Measurements from ENCODE around the gene CNTNAP2. TPM values are rescaled to one million over a fixed set of nuclear protein-coding genes. Genes with fewer than 3 reads are reported as not detected.
A peak's percentile ranks its signal among the peaks of the same experiment; 100 is the strongest.

Gene CNTNAP2
- total and polyA plus RNA-seq, 2 of the 13 experiments (the other 11 are each of a cell fraction or from before 2014, with no cell fraction given) = 0.40 to 0.42 TPM

DNA sequence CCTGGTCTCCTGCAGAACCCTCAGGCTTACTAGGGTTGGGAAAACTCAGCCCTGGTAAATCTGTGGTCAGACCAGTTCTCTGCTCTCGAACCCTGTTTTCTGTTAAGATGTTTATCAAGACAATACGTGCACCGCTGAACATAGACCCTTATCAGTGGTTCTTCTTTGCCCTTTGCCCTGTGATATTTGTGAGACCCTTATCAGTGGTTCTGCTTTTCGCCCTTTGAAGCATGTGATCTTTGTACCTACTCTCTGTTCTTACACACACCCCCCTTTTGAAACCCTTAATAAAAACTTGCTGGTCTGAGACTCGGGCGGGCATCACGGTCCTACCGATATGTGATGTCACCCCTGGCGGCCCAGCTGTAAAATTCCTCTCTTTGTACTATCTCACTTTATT lies 2346.2 kb downstream of the CNTNAP2 start (continued):
- peak; percentile 87 for TF ChIP-seq ZNF142 (CRISPR knock-in tag; IDR thresholded peaks at IDR 0.05)
- TF ChIP-seq DPF2 (CRISPR knock-in tag; IDR thresholded peaks at IDR 0.05; ENCODE audit: borderline replicate concordance, low read depth) = peak; percentile 36; the same call in 1 of the 2 replicates
- TF ChIP-seq ZBTB7B (CRISPR knock-in tag; IDR thresholded peaks at IDR 0.05) = peak; percentile 69
- 0 out of 2 replicates have a peak, but pooled peaks have one; percentile 24 for TF ChIP-seq ZMYM2 (CRISPR knock-in tag; IDR thresholded peaks at IDR 0.05)
- TF ChIP-seq ZBTB38 (CRISPR knock-in tag; IDR thresholded peaks at IDR 0.05) = 0 out of 2 replicates have a peak, but pooled peaks have one; percentile 25
- peak; percentile 48; the same call in 1 of the 2 replicates for TF ChIP-seq ZNF281 (CRISPR knock-in tag; IDR thresholded peaks at IDR 0.05; ENCODE audit: borderline replicate concordance)
- TF ChIP-seq NR2F6 (IDR thresholded peaks at IDR 0.05) = peak; percentile 80
- peak; percentile 81 for TF ChIP-seq NR2F6 (CRISPR knock-in tag; IDR thresholded peaks at IDR 0.05)
- TF ChIP-seq RARA (CRISPR knock-in tag; IDR thresholded peaks at IDR 0.05) = 0 out of 2 replicates have a peak, but pooled peaks have one; percentile 29
- peak; percentile 60; the same call in 1 of the 2 replicates for TF ChIP-seq GFI1 (CRISPR knock-in tag; IDR thresholded peaks at IDR 0.05; ENCODE audit: borderline replicate concordance)
- peak; percentile 18 for TF ChIP-seq CTCF (CRISPR knock-in tag; IDR thresholded peaks at IDR 0.05)
- TF ChIP-seq PPARG (CRISPR knock-in tag; conservative IDR thresholded peaks at IDR 0.05) = 0 out of 2 replicates have a peak, but pooled peaks have one; percentile 53
- TF ChIP-seq RXRB (CRISPR knock-in tag; IDR thresholded peaks at IDR 0.05; ENCODE audit: borderline replicate concordance) = peak; percentile 37; the same call in 1 of the 2 replicates
- peak; percentile 53; the same call in 1 of the 2 replicates for TF ChIP-seq TRIM24 (CRISPR knock-in tag; IDR thresholded peaks at IDR 0.05)
- peak; percentile 28; the same call in 1 of the 2 replicates for TF ChIP-seq TBX2 (CRISPR knock-in tag; IDR thresholded peaks at IDR 0.05; ENCODE audit: borderline replicate concordance)
- peak; percentile 73 for TF ChIP-seq HNF4G (IDR thresholded peaks at IDR 0.05; ENCODE audit: borderline replicate concordance, low read depth, low read length)
- peak; percentile 83; the same call in 1 of the 2 replicates for TF ChIP-seq HNF4G (CRISPR knock-in tag; IDR thresholded peaks at IDR 0.05; ENCODE audit: borderline replicate concordance, low read depth)
- TF ChIP-seq TARDBP (CRISPR knock-in tag; IDR thresholded peaks at IDR 0.05) = peak; percentile 43; the same call in 1 of the 2 replicates
- TF ChIP-seq, protein P1, sequence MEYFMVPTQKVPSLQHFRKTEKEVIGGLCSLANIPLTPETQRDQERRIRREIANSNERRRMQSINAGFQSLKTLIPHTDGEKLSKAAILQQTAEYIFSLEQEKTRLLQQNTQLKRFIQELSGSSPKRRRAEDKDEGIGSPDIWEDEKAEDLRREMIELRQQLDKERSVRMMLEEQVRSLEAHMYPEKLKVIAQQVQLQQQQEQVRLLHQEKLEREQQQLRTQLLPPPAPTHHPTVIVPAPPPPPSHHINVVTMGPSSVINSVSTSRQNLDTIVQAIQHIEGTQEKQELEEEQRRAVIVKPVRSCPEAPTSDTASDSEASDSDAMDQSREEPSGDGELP (IDR thresholded peaks at IDR 0.05; ENCODE audit: borderline replicate concordance, low read depth) = peak; percentile 36; the same call in 1 of the 2 replicates
- TF ChIP-seq HNF4A (CRISPR knock-in tag; IDR thresholded peaks at IDR 0.05) = peak; percentile 90
